NCI-H2107 (cell line): Measurements from ENCODE around the gene GNAI3.
A peak's percentile ranks its signal among the peaks of the same experiment; 100 is the strongest.
"Not testable (repeated sequence)": the region's sequence is repeated elsewhere in the genome, so short reads cannot be mapped to it uniquely, and the experiment has no call there.

Experiments
- DNase-seq: peaks from one replicate; lab custom pipeline; 2025; lab: John Stamatoyannopoulos, UW

The GNAI3 gene

GRCh38 chr1:109637446-109637845, 89.0 kb downstream of the GNAI3 start:
- no peak for DNase-seq

DNA sequence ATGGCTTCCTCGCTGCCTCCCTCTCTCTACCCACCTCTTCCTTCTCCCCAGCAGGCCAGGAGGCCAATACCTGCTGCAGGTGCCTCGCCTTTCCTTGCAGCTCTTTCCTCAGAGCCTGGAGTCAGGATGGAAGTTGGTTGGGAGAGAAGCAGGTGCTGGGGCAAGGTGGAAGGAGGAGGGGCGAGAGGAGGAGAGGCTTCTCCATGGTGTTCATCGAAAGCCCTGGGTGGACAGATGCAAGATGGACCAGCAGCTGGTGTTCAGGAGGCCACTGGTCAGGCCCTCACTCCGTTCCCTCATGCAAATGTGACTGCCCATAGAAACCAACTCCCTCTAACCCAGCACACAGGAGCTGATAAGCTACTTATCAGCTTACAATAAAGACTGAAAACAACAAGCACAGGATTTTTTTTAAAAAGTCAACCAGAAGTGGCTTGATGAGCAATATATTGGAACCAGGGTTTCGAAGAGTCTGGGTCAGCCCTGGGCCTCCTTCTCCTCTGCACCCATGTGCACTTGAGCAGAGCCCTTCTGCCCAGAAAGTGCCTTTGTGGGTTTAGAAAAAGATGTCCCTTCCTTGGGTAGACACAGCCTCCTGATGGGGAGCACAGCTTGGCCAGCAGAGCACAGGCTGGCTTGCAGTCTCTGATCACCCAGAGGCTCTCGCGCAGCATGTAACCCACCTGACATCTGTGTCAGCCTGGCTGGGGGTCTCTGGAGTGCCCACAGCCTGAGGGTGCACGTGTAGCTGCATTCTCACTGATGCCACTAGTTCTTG, 90.8 kb downstream of the GNAI3 start:
- DNase-seq: no peak

DNA sequence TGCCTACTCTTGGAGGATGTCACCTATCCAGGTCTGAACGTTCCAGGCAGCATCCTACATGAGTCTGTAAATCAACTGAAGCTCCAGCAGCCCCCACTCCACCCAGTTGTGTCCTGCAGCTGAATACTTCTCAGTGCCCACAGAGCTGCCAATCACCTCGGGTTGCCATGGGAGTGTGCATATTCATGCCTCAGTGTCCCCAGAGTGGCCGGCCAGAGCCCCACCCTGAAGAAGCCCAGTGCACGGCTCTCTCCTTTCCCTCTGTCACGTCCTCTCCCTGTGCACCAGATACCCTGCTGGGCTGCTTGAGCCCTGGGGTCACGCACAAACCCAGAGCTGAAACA, 91.4 kb downstream of the GNAI3 start:
- DNase-seq: no peak

- peak; percentile 65 for DNase-seq
Measured at GRCh38 chr1:109640285-109640865, 92.0 kb downstream of the GNAI3 start.

DNA sequence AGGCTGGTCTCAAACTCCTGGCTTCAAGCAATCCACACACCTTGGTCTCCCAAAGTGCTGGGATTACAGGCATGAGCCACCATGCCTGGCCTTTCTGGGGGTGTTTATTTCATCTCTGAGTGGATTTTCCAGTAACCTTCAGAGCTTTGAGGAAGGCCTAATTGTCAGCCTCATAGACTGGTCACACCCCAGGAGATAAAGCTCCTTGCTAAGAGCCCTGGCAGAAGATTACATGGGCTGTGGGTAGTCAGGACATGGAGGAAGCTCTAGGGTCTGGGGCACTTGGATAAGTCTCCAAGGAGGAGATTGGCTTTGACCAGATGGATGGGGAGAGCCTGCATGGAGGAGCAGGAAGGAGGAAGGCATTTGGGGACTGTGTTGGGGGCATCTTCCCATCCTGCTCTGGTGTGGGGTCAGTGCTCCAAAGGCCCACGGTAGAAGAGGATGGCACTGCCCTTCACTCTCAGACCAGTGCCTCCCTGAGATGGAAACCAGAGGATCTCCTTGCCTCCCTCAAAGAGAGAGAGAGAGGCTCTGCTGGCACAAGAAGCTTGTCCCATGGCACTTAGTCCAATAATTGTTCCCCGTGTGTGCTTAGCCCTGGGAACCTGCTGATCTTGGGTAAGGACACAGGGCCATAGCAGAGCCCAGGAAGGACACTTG, 92.8 kb downstream of the GNAI3 start:
- no peak for DNase-seq

DNA sequence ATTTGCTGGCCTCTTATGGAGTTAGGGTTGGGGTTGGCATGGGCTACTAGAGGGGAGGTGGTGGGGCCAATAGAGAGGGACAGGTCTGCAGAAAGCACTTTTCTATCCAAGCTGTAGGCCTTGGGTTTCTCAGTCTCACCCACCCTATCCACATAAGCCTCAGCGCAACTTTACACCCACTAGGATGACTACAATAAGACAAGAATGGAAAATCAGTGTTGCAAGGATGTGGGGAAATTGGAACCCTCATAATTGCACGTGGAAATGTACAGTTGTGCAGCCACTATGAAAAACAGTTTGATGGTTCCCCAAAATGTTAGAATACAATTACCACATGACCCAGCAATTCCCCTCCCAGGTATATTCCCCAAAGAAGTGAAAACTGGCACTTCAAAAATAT, 93.4 kb downstream of the GNAI3 start:
- DNase-seq: no peak

DNA sequence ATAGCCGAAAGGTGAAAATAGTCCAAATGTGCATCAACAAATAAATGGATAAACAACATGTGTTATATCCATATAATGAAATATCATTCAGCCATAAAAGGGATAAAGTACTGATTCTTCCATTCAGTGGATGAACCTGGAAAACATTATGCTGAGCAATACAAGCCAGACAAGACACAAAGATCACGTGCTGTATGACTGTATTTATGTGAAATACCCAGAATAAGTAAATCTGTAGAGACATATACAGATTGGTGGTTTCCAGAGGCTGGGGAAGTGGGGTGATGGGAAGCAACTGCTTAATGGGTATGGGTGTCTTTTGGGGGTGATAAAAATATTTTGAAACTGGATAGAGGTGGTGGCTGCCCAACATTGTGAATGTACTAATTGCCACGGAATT, 94.2 kb downstream of the GNAI3 start:
- no peak for DNase-seq

DNA sequence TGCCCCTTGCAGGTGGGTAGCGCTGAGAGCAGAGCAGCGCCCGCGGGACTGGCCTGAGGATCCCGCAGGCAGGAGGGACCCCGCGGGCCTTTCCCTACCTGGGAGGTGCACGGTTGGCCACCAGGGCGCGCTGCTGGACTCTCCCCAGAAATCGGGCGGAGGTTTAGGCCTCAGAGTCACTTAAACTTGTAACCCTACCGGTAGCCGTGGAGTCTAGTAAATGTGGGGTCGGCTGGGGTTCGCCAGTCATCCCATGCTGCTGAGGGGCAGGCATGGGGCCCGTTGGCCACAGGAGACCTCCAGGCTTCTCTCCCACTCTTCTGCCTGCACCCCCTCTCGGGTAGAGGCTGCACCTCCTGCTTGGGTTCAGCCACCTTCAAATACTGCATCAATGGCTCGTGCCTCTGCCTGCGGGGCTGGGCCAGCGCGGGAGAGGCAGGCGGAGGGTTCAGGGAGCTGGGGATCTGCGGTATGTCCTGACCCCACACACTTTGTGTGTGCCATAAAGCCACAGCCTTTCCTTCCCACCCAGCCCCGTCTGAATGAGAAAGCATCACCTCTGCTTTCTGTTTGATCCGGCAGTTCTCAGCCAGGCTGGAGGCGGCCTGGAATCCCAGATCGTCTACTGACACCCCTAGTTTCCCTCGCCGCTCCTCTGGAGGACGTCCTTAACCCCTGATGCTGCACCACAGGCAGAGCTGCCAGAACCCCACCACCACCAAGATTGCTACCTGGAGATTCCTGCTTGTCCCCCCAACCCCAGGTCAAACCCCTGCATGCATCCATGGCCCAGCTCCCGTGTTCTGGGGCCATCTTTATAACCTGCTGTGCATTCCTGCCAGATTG, 95.2 kb downstream of the GNAI3 start:
- peak; percentile 84 for DNase-seq

GRCh38 chr1:109644670-109645069, 96.3 kb downstream of the GNAI3 start:
- DNase-seq: no peak

- DNase-seq: no peak
Measured at GRCh38 chr1:109649491-109649914, 101.1 kb downstream of the GNAI3 start.

DNA sequence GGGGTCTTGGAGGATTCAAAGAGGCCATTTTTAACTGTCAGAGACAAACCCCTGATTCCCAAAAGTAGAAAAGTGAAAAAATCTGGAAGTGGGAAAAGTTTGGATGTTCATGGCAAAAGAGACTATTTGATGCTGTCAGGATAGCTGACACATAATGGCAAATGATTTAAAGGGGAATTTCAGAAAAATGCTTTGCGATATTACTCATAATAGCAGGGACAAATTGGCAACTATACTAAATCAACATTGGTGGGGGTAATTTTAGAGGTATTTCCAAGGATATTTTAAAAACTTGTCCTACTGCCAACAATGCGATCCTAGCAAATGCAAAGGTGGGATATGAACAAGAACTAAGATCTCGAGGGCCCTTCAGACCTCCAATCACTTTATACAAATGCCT, 102.2 kb downstream of the GNAI3 start:
- no peak for DNase-seq

- no peak for DNase-seq
Measured at GRCh38 chr1:109652402-109652801, 104.0 kb downstream of the GNAI3 start.

- DNase-seq: no peak
Measured at GRCh38 chr1:109653306-109653705, 104.9 kb downstream of the GNAI3 start.

DNA sequence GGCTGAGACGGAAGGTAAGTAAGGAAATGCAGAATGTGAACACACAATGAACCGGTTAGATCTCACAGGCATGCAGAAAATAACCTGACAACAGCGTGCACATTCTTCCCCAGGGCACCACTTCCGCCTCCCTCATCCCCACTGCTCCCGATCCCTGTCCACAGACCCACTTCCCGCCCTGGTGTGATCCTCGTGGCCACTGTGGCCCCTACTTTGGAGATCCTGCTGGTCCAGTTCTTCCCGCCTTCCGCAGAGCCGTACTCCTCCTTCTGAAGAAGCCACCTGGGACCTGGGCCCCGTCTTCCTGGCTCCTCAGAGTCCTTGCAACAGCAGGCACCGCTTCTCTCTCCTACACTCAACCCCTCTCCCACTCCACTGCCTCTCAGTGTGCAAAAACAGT, 106.1 kb downstream of the GNAI3 start:
- DNase-seq: no peak

DNA sequence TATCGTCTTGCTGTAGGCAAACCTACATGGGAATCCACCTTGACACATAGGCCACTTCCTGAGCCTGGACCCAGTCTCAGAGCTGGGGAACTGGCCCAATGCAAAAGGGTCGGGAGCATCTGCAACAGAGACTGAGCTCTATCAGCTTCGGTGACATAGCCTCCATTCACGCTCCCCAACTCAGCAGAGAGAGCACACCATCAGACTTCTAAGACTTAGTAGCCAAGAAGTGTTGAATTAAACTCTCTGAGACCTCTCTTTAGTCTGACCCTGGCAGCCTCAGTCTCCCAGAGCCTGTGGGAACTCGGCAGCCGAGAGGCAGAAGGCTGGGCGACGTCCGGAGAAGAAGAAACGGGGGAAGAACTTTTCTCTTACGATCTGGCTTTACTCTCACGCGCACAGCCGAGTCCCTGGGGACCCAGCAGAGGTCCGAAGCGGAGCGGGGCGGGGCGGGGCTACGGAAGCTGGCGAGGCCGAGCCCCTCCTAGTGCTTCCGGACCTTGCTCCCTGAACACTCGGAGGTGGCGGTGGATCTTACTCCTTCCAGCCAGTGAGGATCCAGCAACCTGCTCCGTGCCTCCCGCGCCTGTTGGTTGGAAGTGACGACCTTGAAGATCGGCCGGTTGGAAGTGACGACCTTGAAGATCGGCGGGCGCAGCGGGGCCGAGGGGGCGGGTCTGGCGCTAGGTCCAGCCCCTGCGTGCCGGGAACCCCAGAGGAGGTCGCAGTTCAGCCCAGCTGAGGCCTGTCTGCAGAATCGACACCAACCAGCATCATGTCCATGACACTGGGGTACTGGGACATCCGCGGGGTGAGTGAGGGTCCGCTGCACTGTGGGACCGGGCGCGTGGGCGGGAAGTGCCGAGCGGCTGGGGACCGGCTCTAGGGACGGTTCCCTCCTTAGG, 107.5 kb downstream of the GNAI3 start, which contains the start of gene GSTM4:
Gene GSTM4, plus strand, starts transcription at position 485 of the 905 bp plus-strand sequence. Its CDS starts 291 bp downstream, at position 776.
- DNase-seq: no peak

DNA sequence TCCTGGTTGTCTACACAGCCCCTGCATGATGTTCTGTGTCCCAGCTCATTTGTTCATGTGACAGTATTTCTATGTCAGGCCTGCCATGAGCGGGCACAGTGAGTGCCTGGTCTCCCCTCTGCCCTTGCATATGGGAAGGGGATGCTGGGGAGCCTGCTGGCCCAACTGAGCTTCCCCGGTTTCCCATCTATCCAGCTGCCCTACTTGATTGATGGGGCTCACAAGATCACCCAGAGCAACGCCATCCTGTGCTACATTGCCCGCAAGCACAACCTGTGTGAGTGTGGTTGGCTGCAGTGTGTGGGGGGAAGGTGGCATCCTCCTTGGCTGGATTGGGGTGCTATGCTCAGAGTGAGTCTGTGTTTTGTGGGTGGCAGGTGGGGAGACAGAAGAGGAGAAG, 109.0 kb downstream of the GNAI3 start:
- no peak for DNase-seq

DNA sequence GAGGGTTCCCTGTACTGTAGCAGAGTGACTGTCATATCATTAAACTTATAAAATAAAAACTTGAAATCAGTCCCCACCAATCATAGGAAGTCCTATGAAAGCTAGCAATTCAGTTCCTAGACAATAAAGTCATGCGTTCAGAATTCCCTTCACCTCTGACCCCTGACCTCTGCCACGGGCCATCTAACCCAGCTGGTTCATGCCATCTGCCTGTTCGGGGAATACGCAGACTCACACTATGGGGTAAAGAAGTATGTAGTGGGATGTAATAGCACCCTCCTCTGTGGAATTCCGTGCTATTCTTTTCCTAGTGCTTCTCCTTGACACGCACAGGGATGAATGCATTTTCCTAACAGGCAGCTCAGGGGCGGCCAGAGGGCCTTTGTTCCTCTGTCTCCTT, 109.6 kb downstream of the GNAI3 start:
- DNase-seq: no peak

GRCh38 chr1:109658533-109659042, 110.2 kb downstream of the GNAI3 start:
- DNase-seq: no peak

DNA sequence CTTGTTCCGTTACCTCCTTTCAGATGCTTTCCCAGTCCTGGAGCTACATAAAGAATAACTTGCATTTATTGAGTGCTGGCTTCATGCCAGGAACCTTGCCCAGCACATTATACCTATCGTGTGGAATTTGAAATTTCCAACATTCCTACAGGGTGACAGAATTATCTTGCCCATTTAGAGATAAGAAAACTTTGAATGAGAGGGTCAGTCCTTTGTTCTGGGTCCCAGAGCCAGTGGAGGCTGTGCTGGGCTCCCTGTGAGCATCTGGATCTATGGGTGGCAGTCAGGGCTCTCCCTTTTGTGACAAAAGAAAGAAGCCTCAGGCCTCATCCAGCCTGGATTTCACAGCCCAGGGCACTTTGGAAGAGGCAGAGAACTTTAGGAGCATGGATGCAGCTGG, 110.7 kb downstream of the GNAI3 start:
- no peak for DNase-seq

- DNase-seq: peak; percentile 93
Measured at GRCh38 chr1:109659997-109660690, 111.7 kb downstream of the GNAI3 start.

- not testable (repeated sequence) for DNase-seq
Measured at GRCh38 chr1:109660691-109661026, 112.2 kb downstream of the GNAI3 start.
